H1 (cell line): Measurements from ENCODE around the gene OOSP2. TPM values are rescaled to one million over a fixed set of nuclear protein-coding genes. Genes with fewer than 3 reads are reported as not detected.

Experiments used
- CHD7 ChIP-seq: fragments of 300-600 bp; sonication (generic); IDR thresholded peaks from 2 replicates; pipeline ENCODE4 v1.7.1; 2012; ENCODE audit warnings: low read length, moderate library complexity, mild to moderate bottlenecking, inconsistent platforms; ENCODE audit not compliant: insufficient replicate concordance
- TBP ChIP-seq: IDR thresholded peaks from 2 replicates; pipeline ENCODE4 v1.6.1; 2011; ENCODE audit warnings: low read depth, low read length, improper control_type of control experiment
- polyA plus RNA-seq, 7 experiments: library from polyadenylated mRNA; depleted of rRNA in 3 of 7; stranded (reverse) in 5 of 7; unstranded in 2 of 7; fragments of >200 nt in 5 of 7; fragments of 200-250 nt in 2 of 7; gene quantifications; 1 replicate in 5 of 7; 2 replicates in 1 of 7; 4 replicates in 1 of 7; pipeline versions ENCODE4 v1.2.1 to v1.2.3, GENCODE V29; 2011 to 2013; ENCODE audit warnings: missing spikeins in 2 of 7, mixed read lengths in 2 of 7
- total RNA-seq: library from RNA; stranded (reverse); fragmentation: NEBNext Ultra II Directional; extraction: Animal tissue kit (Norgen Biotek cat#: 25700); gene quantifications from 2 replicates; pipeline ENCODE4 v1.2.1, GENCODE V29; 2021

OOSP2 gene
- total and polyA plus RNA-seq, 2 of the 8 experiments (the other 6 are each of a cell fraction or from before 2014, with no cell fraction given): not detected

GRCh38 chr11:59992425-59992824 is 47.8 kb upstream of the OOSP2 start (continued):
- TF ChIP-seq CHD7: no peak
- no peak for TF ChIP-seq TBP
